Osteoblast (primary cell): ENCODE measurements around the gene ATG3. TPM values are rescaled to one million over a fixed set of nuclear protein-coding genes. Genes with fewer than 3 reads are reported as not detected.

Experiments used
- DNase-seq: peaks from one replicate; pipeline ENCODE4 v3.0.0; 2011; ENCODE audit warnings: low spot score, mixed read lengths; ENCODE audit not compliant: insufficient read length; ENCODE audit errors: missing footprints
- H2AFZ ChIP-seq: 2 replicates; pipeline ENCODE4 v1.6.0; 2011; ENCODE audit warnings: mild to moderate bottlenecking, low read length
- H3K27ac ChIP-seq: 2 replicates; pipeline ENCODE4 v1.5.1; 2011; ENCODE audit warnings: mild to moderate bottlenecking, low read depth, low read length, moderate library complexity
- H3K27me3 ChIP-seq: 2 replicates; pipeline ENCODE4 v1.6.0; 2012; ENCODE audit warnings: mild to moderate bottlenecking, control low read depth, inconsistent platforms, low read length, moderate library complexity; ENCODE audit not compliant: insufficient read depth
- H3K36me3 ChIP-seq: 2 replicates; pipeline ENCODE4 v1.5.1; 2011; ENCODE audit warnings: mild to moderate bottlenecking, low read length, control low read depth, moderate library complexity; ENCODE audit not compliant: insufficient read depth
- H3K4me1 ChIP-seq: 2 replicates; pipeline ENCODE4 v1.5.1; 2011; ENCODE audit warnings: mild to moderate bottlenecking, low read length, control low read depth, moderate library complexity; ENCODE audit not compliant: insufficient read depth
- H3K4me2 ChIP-seq: 2 replicates; pipeline ENCODE4 v1.6.0; 2011; ENCODE audit warnings: mild to moderate bottlenecking, low read length; ENCODE audit not compliant: insufficient read depth
- H3K4me3 ChIP-seq: fragments of 200-600 bp; sonication (generic); 3 replicates; pipeline ENCODE4 v1.5.1; 2012; ENCODE audit warnings: mild to moderate bottlenecking, low read length, inconsistent platforms; ENCODE audit not compliant: insufficient read depth
- H3K79me2 ChIP-seq: 2 replicates; pipeline ENCODE4 v1.6.0; 2012; ENCODE audit warnings: mild to moderate bottlenecking, low read length, control low read depth, inconsistent platforms; ENCODE audit not compliant: insufficient read depth
- H3K9me3 ChIP-seq: 2 replicates; pipeline ENCODE4 v1.5.1; 2011; ENCODE audit warnings: low read depth, low read length, control low read depth
- H4K20me1 ChIP-seq: 2 replicates; pipeline ENCODE4 v1.6.0; 2012; ENCODE audit warnings: mild to moderate bottlenecking, low read length, control low read depth; ENCODE audit not compliant: insufficient read depth
- total RNA-seq: library from RNA; depleted of rRNA; stranded (reverse); fragments of >200 nt; gene quantifications from 2 replicates; pipeline ENCODE4 v1.2.3, GENCODE V29; 2012
- TF ChIP-seq, protein P1 (sequence below): IDR thresholded peaks from 2 replicates; pipeline ENCODE4 v1.5.1; 2011; ENCODE audit warnings: mild to moderate bottlenecking, low read depth, low read length, moderate library complexity; ENCODE audit errors: extremely low read depth

ATG3 gene
- total RNA-seq = 67.2 and 68.4 TPM in 2 replicates

- DNase-seq = peak; percentile 96
- peak within 1 kb of the TSS; percentile 86 for H2AFZ ChIP-seq
- H3K27ac ChIP-seq = peak within 1 kb of the TSS; percentile 88
- peaks cover 14% of the 10 kb centered on the region for H3K4me1 ChIP-seq
- H3K4me2 ChIP-seq = peak within 1 kb of the TSS; percentile 69
- H4K20me1 ChIP-seq = no peaks in the 10 kb centered on the region
- TF ChIP-seq, protein P1, sequence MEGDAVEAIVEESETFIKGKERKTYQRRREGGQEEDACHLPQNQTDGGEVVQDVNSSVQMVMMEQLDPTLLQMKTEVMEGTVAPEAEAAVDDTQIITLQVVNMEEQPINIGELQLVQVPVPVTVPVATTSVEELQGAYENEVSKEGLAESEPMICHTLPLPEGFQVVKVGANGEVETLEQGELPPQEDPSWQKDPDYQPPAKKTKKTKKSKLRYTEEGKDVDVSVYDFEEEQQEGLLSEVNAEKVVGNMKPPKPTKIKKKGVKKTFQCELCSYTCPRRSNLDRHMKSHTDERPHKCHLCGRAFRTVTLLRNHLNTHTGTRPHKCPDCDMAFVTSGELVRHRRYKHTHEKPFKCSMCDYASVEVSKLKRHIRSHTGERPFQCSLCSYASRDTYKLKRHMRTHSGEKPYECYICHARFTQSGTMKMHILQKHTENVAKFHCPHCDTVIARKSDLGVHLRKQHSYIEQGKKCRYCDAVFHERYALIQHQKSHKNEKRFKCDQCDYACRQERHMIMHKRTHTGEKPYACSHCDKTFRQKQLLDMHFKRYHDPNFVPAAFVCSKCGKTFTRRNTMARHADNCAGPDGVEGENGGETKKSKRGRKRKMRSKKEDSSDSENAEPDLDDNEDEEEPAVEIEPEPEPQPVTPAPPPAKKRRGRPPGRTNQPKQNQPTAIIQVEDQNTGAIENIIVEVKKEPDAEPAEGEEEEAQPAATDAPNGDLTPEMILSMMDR = no peak
- no peaks in the 10 kb centered on the region for H3K36me3 ChIP-seq
- peaks cover 52% of the 10 kb centered on the region for H3K79me2 ChIP-seq
- no peaks in the 10 kb centered on the region for H3K27me3 ChIP-seq
- H3K4me3 ChIP-seq = peak within 1 kb of the TSS; percentile 74
- H3K9me3 ChIP-seq = no peaks in the 10 kb centered on the region
These were observed at the start of gene ATG3, which contains the start of gene SLC35A5 for GRCh38 chr3:112561734-112562529. TSS of gene ATG3 (minus strand) at chr3:112561962. CDS start at chr3:112561528, 434 bp downstream. TSS of gene SLC35A5 (plus strand) at chr3:112562045. CDS start at chr3:112563404, 1,359 bp downstream.

DNA sequence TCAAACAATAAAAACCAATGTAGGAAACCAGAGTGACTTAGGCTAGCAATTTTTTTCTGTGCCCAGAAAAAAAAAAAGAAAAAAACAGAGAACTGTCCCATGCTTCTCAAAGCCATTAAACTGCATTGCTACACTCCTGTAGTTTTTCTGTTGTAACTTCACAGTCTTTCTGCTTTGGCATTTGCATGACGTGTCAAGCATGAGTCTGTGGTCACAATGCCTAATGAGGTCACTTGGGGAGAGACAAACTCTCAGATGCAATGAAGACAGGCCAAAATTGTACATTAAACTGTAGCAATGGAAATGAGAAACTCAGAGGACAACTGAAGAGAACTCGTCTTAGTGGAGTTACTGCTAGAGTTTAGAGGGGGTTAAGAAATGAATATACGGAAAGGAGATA lies 48.4 kb upstream of the ATG3 start:
- Histone ChIP-seq H3K4me1 (peaks cover 47% of the 10 kb centered on the region), H3K9me3 (no peaks in the 10 kb centered on the region), H3K4me2 (peak overlapping the region; percentile 18), H3K79me2 (peaks cover 4% of the 10 kb centered on the region), H4K20me1 (no peaks in the 10 kb centered on the region), H3K36me3 (peaks cover 84% of the 10 kb centered on the region), H3K27ac (peak overlapping the region; percentile 95), H2AFZ (no peak overlapping the region), H3K4me3 (no peak overlapping the region), H3K27me3 (no peaks in the 10 kb centered on the region)
- peak; percentile 69 for DNase-seq
- TF ChIP-seq, protein P1 = no peak

- TF ChIP-seq, protein P1 = no peak
- Histone ChIP-seq H4K20me1 (no peaks in the 10 kb centered on the region), H3K79me2 (peaks cover 2% of the 10 kb centered on the region), H3K36me3 (peaks cover 76% of the 10 kb centered on the region), H3K27me3 (no peaks in the 10 kb centered on the region), H3K4me3 (no peak overlapping the region), H3K27ac (peak overlapping the region; percentile 57), H3K4me2 (no peak overlapping the region), H3K4me1 (peaks cover 60% of the 10 kb centered on the region), H2AFZ (no peak overlapping the region), H3K9me3 (no peaks in the 10 kb centered on the region)
- DNase-seq = no peak
These were observed 46.1 kb upstream of the ATG3 start for GRCh38 chr3:112607863-112608262.

GRCh38 chr3:112606098-112606497 lies 44.3 kb upstream of the ATG3 start:
- Histone ChIP-seq H3K4me1 (peaks cover 47% of the 10 kb centered on the region), H3K27ac (peak overlapping the region; percentile 97), H3K4me2 (no peak overlapping the region), H4K20me1 (no peaks in the 10 kb centered on the region), H3K9me3 (no peaks in the 10 kb centered on the region), H3K36me3 (peaks cover 76% of the 10 kb centered on the region), H3K79me2 (no peaks in the 10 kb centered on the region), H3K27me3 (no peaks in the 10 kb centered on the region), H2AFZ (no peak overlapping the region), H3K4me3 (no peak overlapping the region)
- TF ChIP-seq, protein P1 = no peak
- DNase-seq = no peak
